Fibroblast of the aortic adventitia (primary cell): ENCODE results near the gene TCF12. TPM values are rescaled to one million over a fixed set of nuclear protein-coding genes. Genes with fewer than 3 reads are reported as not detected.

Source experiments
- DNase-seq: peaks from one replicate; pipeline ENCODE4 v3.0.0-alpha.2; 2010; ENCODE audit warnings: low read depth
- H3K4me3 ChIP-seq: 2 replicates; pipeline ENCODE4 v1.5.1; 2011; ENCODE audit warnings: low read depth, mild to moderate bottlenecking, control low read depth, low read length, moderate library complexity
- total RNA-seq: library from RNA; depleted of rRNA; stranded (reverse); fragments of >200 nt; gene quantifications from 2 replicates; pipeline ENCODE4 v1.2.3, GENCODE V29; 2012; ENCODE audit warnings: low replicate concordance
- TF ChIP-seq, protein P1 (sequence below): IDR thresholded peaks from 2 replicates; pipeline ENCODE4 v1.5.1; 2011; ENCODE audit warnings: mild to moderate bottlenecking, low read length, control low read depth, inconsistent platforms; ENCODE audit not compliant: insufficient read depth

TCF12 gene
- total RNA-seq, 1 donor = 89.2 TPM

DNA sequence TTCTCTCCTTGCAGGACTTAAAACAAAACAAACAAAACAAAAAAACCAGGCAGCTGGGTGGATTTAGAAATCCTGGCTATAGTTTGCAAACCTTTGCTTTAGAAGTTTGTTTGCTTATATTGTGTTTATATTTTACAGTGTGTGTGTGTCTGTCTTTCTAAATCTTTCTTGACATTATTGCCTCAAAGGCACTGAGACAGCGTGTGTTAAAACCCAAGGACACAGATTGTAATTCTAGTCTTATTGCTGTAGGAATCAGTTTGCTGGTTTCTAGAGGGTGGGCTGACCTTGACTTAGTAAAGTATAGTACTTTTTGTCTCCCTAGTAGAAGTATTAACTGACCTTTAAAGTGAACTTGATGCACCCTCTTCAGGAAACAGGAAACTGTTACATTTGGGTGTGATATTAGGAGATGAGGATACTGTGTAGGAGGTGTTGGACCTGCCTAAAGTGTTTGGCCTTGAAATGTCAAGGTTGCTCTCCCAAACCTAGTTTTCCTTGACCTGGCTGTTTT, 71.0 kb downstream of the TCF12 start:
- H3K4me3 ChIP-seq = no peak overlapping the region
- TF ChIP-seq, protein P1, sequence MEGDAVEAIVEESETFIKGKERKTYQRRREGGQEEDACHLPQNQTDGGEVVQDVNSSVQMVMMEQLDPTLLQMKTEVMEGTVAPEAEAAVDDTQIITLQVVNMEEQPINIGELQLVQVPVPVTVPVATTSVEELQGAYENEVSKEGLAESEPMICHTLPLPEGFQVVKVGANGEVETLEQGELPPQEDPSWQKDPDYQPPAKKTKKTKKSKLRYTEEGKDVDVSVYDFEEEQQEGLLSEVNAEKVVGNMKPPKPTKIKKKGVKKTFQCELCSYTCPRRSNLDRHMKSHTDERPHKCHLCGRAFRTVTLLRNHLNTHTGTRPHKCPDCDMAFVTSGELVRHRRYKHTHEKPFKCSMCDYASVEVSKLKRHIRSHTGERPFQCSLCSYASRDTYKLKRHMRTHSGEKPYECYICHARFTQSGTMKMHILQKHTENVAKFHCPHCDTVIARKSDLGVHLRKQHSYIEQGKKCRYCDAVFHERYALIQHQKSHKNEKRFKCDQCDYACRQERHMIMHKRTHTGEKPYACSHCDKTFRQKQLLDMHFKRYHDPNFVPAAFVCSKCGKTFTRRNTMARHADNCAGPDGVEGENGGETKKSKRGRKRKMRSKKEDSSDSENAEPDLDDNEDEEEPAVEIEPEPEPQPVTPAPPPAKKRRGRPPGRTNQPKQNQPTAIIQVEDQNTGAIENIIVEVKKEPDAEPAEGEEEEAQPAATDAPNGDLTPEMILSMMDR = no peak
- DNase-seq = no peak

DNA sequence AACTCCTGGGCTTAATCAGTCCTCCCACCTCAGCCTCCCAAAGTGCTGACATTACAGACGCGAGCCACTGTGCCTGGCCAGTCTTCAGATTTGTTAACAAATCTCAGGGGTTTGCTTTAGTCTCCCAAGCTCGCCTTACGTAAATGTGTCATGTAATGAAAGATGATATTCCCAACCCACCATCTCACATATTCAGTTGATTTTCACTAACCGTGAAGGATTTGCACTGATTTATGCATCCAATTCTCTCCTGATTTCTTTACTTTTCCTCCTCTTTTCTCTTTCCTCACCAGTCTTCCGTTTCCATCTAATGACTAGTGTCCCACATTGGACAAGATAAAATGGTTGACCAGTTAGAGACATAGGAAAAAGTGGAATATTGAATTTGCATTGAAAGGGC, 72.6 kb downstream of the TCF12 start:
- TF ChIP-seq, protein P1 = no peak
- no peak overlapping the region for H3K4me3 ChIP-seq
- DNase-seq = no peak

DNA sequence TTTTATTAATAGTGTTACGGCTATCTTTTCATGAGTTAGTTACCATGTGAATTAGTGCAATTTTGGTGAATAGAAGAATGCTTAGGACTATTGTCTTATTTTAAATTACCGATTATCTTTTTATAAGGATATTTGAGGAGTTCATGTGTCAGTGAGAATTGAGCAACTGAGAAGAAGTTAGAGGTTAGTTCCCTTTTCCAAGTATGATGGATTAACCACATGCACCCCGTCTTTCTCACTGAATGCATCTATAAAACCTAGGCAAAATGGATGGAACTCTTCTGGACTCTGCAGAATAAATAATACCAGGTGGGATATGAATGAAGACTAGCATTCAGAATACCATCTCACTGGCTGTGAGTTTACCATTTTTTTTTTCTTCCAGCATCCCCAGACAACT, 74.3 kb downstream of the TCF12 start:
- no peak overlapping the region for H3K4me3 ChIP-seq
- DNase-seq = no peak
- TF ChIP-seq, protein P1 = no peak

DNA sequence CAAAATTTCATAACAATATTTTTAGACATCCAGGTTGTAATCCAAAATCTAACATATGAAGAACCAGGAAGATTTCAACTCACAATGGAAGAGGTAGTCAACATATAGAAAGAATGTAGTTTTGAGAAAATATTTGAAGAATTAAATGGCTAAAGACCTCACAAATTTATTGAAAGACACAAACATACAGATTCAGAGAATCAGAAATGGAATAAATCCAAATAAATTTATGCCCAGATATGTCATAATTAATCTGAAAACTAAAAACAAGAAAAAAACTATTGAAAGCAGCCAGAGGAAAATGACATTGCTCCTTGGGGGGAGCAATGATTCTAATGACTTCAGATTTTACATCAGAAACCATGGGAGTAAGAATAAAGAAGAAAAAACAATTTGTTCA, 75.8 kb downstream of the TCF12 start:
- H3K4me3 ChIP-seq = no peak overlapping the region
- TF ChIP-seq, protein P1 = no peak
- DNase-seq = no peak

DNA sequence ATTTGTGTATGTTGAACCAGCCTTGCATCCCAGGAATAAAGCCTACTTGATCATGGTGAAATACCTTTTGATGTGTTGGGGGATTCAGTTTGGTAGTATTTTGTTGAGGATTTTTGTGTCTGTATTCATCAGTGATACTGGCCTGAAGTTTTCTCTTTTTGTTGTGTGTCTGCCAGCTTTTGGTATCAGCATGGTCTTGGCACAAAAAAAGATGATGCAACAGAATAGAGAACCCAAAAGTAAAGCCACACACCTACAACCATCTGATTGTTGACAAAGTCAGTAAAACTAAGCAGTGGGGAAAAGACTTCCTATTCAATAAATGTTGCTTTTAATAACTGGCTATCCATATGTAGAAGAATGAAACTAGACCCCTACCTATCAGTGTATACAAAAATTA, 77.6 kb downstream of the TCF12 start:
- H3K4me3 ChIP-seq = no peak overlapping the region
- TF ChIP-seq, protein P1 = no peak
- DNase-seq = peak; percentile 69

DNA sequence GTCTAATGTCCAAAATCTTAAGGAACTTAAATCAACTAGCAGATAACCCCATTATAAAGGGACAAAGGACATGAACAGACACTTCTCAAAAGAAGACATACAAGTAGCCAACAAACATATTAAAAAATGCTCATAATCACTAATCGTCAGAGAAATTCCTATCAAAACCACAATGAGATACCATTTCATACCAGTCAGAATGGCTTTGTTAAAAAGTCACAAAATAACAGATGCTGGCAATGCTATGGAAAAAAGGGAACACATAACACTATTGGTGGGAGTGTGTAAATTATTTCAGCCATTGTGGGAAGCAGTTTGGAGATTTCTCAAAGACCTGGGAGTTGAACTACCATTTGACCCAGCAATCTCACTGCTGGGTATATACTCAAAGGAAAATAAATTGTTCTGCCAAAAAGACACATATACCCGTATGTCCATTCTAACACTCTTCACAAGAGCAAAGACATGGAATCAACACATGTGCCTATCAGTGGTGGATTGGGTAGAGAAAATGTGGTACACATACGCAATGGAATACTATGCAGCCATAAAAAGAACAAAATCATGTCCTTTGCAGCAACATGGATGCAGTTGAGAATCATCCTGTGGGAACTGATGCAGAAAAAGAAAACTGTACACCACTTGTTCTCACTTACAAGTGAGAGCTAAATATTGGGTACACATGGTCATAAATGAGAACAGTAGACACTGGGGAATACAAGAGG, 78.5 kb downstream of the TCF12 start:
- no peak overlapping the region for H3K4me3 ChIP-seq
- TF ChIP-seq, protein P1 = no peak
- DNase-seq = peak; percentile 32
